ENCODE data around the gene SIGLEC5. TPM values are rescaled to one million over a fixed set of nuclear protein-coding genes. Genes with fewer than 3 reads are reported as not detected.

The SIGLEC5 gene
- total and polyA plus RNA-seq, 2 of the 8 experiments (the other 6 are each of a cell fraction or from before 2014, with no cell fraction given): not detected

Small RNAs within 50 kb of the gene (small RNA-seq; reads per million reads assigned to genes)
- not detected for gene AC018755.2 (ENCODE audit: insufficient read depth)

Other genes with a start within 250 kb of the SIGLEC5 start
- not detected in 2 replicates for gene LIM2, start 242.4 kb downstream of the SIGLEC5 start, total RNA-seq (2021; fragmentation: NEBNext Ultra II Directional; extraction: Animal tissue kit (Norgen Biotek cat#: 25700))
- gene LIM2, start 242.4 kb downstream of the SIGLEC5 start, polyA plus RNA-seq (2011; rRNA removed): 0.13 TPM in 1 of 2 replicates, not detected in the other
- 1.7 and 2.4 TPM in 2 replicates for gene C19orf84, start 239.8 kb downstream of the SIGLEC5 start, total RNA-seq (2021; fragmentation: NEBNext Ultra II Directional; extraction: Animal tissue kit (Norgen Biotek cat#: 25700))
- 2.1 and 2.3 TPM in 2 replicates for gene C19orf84, start 239.8 kb downstream of the SIGLEC5 start, polyA plus RNA-seq (2011; rRNA removed)
- not detected in 2 replicates for gene SIGLEC10, start 212.8 kb downstream of the SIGLEC5 start, total RNA-seq (2021; fragmentation: NEBNext Ultra II Directional; extraction: Animal tissue kit (Norgen Biotek cat#: 25700))
- 0.06 TPM in 1 of 2 replicates, not detected in the other for gene SIGLEC10, start 212.8 kb downstream of the SIGLEC5 start, polyA plus RNA-seq (2011; rRNA removed)
- gene SIGLEC8, start 171.9 kb downstream of the SIGLEC5 start, total RNA-seq (2021; fragmentation: NEBNext Ultra II Directional; extraction: Animal tissue kit (Norgen Biotek cat#: 25700)): not detected in 2 replicates
- not detected in 2 replicates for gene SIGLEC8, start 171.9 kb downstream of the SIGLEC5 start, polyA plus RNA-seq (2011; rRNA removed)
- not detected in 2 replicates for gene CEACAM18, start 151.9 kb downstream of the SIGLEC5 start, total RNA-seq (2021; fragmentation: NEBNext Ultra II Directional; extraction: Animal tissue kit (Norgen Biotek cat#: 25700))
- gene CEACAM18, start 151.9 kb downstream of the SIGLEC5 start, polyA plus RNA-seq (2011; rRNA removed): not detected in 2 replicates
- not detected in 2 replicates for gene SIGLEC12, start 128.6 kb downstream of the SIGLEC5 start, total RNA-seq (2021; fragmentation: NEBNext Ultra II Directional; extraction: Animal tissue kit (Norgen Biotek cat#: 25700))
- gene SIGLEC12, start 128.6 kb downstream of the SIGLEC5 start, polyA plus RNA-seq (2011; rRNA removed): not detected in 2 replicates
- gene SIGLEC6, start 98.7 kb downstream of the SIGLEC5 start, total RNA-seq (2021; fragmentation: NEBNext Ultra II Directional; extraction: Animal tissue kit (Norgen Biotek cat#: 25700)): not detected in 2 replicates
- gene SIGLEC6, start 98.7 kb downstream of the SIGLEC5 start, polyA plus RNA-seq (2011; rRNA removed): 0.05 TPM in 1 of 2 replicates, not detected in the other
- gene ZNF175, start 59.1 kb downstream of the SIGLEC5 start, total RNA-seq (2021; fragmentation: NEBNext Ultra II Directional; extraction: Animal tissue kit (Norgen Biotek cat#: 25700)): 11.0 and 11.1 TPM in 2 replicates
- gene ZNF175, start 59.1 kb downstream of the SIGLEC5 start, polyA plus RNA-seq (2011; rRNA removed): 1.5 and 1.7 TPM in 2 replicates
- not detected in 2 replicates for gene SIGLEC14, start 16.4 kb upstream of the SIGLEC5 start, total RNA-seq (2021; fragmentation: NEBNext Ultra II Directional; extraction: Animal tissue kit (Norgen Biotek cat#: 25700))
- not detected in 2 replicates for gene SIGLEC14, start 16.4 kb upstream of the SIGLEC5 start, polyA plus RNA-seq (2011; rRNA removed)
- 4.1 and 7.5 TPM in 2 replicates for gene SPACA6, start 62.9 kb upstream of the SIGLEC5 start, total RNA-seq (2021; fragmentation: NEBNext Ultra II Directional; extraction: Animal tissue kit (Norgen Biotek cat#: 25700))
- 7.1 and 9.7 TPM in 2 replicates for gene SPACA6, start 62.9 kb upstream of the SIGLEC5 start, polyA plus RNA-seq (2011; rRNA removed)
- 0.19 TPM in 1 of 2 replicates, not detected in the other for gene HAS1, start 93.6 kb upstream of the SIGLEC5 start, total RNA-seq (2021; fragmentation: NEBNext Ultra II Directional; extraction: Animal tissue kit (Norgen Biotek cat#: 25700))
- 1.5 and 1.9 TPM in 2 replicates for gene HAS1, start 93.6 kb upstream of the SIGLEC5 start, polyA plus RNA-seq (2011; rRNA removed)
- gene FPR1, start 121.5 kb upstream of the SIGLEC5 start, total RNA-seq (2021; fragmentation: NEBNext Ultra II Directional; extraction: Animal tissue kit (Norgen Biotek cat#: 25700)): not detected in 2 replicates
- gene FPR1, start 121.5 kb upstream of the SIGLEC5 start, polyA plus RNA-seq (2011; rRNA removed): 0.11 TPM in 1 of 2 replicates, not detected in the other
- gene FPR2, start 130.8 kb upstream of the SIGLEC5 start, total RNA-seq (2021; fragmentation: NEBNext Ultra II Directional; extraction: Animal tissue kit (Norgen Biotek cat#: 25700)): not detected in 2 replicates
- 0.05 and 0.17 TPM in 2 replicates for gene FPR2, start 130.8 kb upstream of the SIGLEC5 start, polyA plus RNA-seq (2011; rRNA removed)
- not detected in 2 replicates for gene FPR3, start 164.8 kb upstream of the SIGLEC5 start, total RNA-seq (2021; fragmentation: NEBNext Ultra II Directional; extraction: Animal tissue kit (Norgen Biotek cat#: 25700))
- gene FPR3, start 164.8 kb upstream of the SIGLEC5 start, polyA plus RNA-seq (2011; rRNA removed): not detected in 2 replicates